Right hindlimb (tissue), 1 donor: ENCODE measurements around the gene BBS1.

Experiments
- DNase-seq: peaks from one replicate; pipeline ENCODE4 v3.0.0-alpha.2; 2018

BBS1 gene

DNA sequence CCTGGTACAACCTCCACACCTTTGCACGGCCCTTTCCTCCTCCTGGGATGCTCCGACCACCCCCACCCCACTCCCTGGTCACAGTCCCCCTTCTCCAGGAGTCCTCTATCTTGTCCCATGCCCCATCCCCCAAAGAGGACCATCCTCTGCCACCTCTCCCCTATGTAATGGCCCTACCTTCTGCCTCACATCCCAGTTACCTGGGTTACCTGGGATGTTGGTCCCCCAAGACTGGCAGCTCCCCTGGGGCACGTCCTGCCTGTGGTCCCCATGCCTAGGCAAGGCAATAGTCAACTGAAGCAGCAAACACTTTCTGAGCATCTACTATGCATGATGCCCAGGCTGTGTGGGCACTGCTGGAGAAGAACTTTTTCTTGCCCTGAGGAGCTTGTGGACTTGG is 45.0 kb downstream of the BBS1 start:
- no peak for DNase-seq

DNA sequence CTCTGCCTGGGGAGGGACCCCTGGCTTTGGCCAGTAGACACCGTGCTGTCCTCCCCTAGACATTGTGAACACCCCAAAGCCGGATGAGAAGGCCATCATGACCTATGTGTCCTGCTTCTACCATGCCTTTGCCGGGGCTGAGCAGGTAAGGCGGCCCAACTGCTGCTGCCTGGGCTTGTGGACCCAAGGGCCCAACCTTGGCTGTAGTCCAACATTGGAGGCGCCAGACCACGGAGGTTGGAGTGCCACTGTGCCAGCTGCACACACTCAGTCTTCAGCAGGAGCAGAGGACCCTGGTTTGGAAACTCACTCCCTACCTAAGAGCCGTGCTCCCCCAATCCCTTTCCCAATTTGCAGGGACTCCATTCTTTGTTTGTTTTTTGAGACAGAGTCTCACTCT is 45.7 kb downstream of the BBS1 start:
- no peak for DNase-seq

DNA sequence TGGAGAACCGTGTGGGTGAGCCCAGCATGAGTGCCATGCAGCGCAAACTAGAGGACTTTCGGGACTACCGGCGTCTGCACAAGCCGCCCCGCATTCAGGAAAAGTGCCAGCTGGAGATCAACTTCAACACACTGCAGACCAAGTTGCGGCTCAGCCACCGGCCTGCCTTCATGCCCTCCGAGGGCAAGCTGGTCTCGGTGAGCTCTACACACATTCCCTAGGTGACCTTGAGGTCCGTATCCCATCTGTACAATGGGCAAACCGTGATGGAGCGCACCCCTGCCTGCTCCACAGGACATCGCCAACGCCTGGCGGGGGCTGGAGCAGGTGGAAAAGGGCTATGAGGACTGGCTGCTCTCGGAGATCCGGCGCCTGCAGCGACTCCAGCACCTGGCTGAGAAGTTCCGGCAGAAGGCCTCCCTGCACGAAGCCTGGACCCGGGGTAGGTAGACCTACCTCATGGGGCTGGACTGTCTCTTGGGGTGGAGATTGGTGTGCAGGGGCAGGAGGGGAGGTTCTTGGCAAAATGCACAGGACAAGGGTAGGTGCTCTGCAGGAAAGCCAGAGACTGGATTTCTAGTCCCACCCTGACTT is 47.4 kb downstream of the BBS1 start:
- no peak for DNase-seq

DNA sequence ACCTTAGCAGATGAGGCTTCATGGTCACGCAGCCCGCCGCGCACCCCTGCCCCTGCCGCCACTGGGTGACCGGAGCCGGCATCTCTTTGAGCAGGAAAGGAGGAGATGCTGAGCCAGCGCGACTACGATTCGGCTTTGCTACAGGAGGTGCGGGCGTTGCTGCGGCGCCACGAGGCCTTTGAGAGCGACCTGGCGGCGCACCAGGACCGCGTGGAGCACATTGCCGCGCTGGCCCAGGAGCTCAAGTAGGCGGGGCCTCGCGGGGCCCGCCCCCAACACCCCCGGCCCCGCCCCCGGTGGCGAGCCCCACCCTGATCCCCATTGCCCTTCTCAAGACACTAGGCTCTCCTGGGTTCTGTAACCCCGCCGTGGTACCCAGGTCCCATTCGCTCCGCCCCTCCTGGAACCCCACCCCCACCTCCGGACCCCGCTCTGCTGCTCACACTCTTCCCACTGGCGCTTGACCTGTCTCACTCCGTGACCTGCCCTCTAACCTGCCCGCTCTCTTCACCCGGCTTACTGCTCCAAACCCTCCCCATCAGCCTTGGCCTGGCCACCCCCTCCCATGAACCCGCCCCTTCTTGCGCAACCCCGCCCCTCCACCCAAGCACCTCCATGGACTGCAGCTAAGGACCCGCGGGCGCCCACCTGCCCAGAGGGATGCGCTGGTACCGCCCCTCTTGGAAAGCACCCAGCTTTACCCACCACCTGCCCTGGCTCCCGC is 48.9 kb downstream of the BBS1 start:
- no peak for DNase-seq

DNA sequence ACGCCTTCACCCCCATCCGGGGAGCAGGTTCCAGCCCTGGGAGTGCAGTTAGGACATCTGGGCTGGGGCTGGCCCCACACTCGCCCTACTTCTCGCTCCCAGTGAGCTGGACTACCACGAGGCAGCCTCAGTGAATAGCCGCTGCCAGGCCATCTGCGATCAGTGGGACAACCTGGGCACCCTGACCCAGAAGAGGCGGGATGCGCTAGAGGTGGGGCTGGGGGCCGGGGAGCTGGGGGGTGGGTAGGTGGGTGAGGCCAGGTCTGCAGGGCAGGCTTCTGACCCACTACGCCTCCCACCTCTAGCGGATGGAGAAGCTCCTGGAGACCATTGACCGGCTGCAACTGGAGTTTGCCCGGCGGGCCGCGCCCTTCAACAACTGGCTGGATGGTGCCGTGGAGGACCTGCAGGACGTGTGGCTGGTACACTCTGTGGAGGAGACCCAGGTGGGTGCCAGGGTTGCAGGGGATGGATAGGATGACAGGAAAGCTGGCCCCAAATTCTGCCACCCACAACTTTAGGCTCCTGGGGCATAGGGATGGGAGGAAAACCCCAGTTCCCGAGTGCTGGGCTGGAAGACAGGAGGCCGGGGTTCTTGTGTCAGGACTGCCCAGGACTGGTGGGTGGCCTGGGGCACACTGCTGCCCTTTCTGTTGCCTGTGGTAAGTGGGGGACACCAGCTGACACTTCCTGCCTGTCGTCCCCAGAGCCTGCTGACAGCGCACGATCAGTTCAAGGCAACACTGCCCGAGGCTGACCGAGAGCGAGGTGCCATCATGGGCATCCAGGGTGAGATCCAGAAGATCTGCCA is 49.6 kb downstream of the BBS1 start:
- DNase-seq = no peak

DNA sequence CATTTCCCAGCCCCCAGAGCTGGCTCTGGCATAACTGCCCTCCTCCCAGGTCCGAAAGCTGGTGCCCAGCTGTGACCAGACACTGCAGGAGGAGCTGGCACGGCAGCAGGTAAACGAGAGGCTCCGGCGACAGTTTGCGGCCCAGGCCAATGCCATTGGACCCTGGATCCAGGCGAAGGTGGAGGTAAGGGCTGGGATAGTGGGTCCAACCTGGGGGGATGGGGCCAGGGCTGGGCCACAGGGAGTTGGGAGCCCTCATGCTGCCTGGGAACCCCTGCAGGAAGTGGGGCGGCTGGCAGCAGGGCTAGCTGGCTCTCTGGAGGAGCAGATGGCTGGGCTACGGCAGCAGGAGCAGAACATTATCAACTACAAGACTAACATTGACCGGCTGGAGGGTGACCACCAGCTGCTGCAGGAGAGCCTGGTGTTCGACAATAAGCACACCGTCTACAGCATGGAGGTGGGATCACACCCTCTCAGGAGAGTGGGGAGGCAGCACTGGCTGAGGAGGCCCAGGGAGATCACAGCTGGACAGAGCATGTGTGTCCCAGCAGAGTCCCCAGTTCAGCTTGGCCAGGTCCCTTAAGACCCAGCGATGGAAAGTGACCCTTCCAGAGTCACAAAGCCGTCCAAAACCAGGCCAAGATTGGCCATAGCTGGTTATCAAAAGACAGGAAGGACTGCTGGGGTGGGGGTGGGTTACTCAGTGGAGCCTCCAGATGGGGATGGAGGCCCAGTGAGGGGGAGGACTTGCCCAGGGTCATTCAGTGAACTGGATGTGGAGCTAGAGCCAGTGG is 50.9 kb downstream of the BBS1 start:
- no peak for DNase-seq

DNA sequence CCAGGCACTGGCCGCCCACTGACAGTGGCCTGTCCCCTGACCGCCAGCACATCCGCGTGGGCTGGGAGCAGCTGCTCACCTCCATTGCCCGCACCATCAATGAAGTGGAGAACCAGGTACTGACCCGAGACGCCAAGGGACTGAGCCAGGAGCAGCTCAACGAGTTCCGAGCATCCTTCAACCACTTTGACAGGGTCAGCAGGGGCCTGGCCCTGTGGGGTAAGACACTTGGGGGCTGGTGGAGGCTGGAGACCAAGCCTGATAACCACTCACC is 51.5 kb downstream of the BBS1 start:
- DNase-seq = no peak

DNA sequence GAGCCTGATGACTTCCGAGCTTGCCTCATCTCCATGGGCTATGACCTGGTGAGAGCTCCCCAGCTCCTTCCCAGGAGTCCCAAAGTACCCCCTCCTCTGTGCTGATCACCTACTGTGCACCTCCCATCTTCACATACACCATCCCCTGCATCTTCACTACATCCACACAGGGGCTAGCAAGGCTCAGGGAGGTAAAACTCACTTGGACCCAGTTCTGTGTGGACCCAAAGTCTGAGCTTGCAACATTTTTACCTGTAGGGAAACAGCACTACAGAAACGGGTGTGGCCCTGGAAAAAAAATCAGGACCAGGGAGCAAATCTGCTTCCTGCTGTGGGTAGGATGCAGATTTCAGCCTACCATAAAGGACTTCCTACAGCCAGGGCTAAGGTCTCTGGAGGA is 51.8 kb downstream of the BBS1 start:
- no peak for DNase-seq

DNA sequence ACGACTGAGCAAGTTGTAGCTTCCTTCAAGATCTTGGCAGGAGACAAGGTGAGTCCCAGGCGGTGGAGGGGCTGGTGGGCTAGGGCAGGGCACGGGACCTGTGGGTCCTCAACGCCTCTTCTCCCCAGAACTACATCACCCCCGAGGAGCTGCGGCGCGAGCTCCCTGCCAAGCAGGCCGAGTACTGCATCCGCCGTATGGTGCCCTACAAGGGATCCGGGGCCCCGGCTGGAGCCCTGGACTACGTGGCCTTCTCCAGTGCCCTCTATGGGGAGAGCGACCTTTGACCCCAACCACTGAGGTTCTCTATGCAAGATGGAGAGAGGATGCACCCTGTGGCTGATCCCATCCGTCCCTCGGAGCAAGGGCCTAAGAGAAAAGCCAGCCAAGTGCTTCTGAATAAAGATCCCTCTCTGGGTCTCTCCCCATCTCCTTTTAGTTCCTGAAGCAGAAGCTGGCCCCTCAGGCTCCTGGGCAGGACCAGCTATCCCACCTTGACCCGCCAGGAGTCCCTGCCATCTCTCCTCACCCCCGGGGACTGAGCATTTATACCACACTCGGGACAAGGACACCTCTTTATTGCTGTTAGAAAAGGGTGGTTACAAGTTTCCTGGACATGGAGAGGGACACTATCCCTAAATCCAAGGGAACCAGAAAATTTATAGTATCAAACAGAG is 52.6 kb downstream of the BBS1 start:
- no peak for DNase-seq

DNA sequence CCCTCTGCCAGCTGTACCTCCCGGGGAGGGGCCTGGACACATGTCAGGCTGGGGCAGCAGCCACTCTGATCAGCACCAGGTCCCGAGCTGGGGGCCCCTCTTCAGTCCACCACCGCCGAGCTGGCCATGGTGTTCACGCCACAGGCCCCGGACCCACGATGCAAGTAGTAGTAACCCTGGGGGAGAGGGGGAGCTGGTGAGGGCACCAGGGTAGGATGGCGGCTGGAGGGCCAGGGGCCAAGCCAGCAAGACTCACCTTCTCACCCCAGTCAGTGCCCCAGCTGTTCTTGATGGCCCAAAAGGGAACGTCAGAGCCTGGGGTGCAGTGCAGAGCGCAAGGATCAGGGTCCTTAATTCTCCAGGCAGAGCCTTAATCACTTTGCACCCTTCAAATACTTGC is 53.4 kb downstream of the BBS1 start:
- no peak for DNase-seq

DNA sequence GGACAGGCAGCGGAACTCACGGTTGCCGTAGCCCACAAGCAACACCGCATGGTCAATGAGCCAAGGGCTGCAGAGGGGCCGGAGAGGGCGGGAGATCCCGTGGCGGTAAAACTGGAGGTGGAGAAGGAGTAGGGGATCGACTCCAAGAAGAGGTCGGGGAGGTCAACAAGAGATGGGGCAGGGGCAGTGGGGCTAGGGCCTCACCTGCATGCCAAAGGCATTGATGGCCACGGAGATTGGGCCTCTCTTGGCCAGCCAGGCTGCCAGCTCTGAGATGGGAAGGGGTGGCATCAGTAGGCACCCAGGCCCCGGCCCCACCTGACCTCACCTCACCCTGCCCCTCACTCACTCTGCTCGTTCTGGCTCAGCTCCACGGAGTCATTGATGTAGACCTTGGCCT is 54.1 kb downstream of the BBS1 start:
- DNase-seq = no peak

DNA sequence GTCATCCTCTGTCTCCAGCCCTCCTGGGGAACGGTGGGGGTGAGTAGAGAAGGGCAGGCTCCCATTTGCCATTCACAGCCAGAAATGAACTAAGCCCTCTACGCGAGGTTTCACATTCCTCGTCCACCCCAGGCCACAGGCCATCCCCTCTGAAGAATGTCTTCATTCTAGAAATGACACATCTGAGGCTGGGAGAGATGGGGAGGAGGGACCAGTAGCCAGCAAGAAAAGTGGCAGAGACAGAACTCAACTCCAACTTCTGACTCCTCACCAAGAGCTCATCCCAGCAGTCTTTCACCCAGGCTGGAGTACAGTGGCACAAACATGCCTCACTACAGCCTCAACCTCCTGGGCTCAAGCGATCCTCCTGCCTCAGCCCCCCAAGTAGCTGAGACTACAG is 54.5 kb downstream of the BBS1 start:
- no peak for DNase-seq

DNA sequence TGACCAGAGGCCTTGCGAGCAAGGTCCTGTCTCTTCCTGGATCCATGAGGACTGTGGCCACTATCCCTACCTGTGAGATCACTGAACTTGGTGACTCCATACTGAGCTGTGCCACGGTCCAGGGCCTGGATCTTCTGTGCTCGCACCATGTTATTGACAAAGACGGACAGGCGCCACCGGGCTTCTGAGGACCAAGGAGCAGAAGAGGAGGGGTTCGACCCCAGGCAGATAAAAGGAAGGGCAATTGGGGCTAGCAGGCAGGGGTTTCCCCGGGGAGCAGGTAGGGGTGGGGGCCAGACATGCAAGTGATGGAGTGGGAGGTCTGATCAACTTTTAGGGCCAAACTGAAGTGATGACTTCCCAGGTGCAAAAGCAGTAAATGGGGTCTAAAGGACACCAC is 55.8 kb downstream of the BBS1 start:
- DNase-seq = no peak

DNA sequence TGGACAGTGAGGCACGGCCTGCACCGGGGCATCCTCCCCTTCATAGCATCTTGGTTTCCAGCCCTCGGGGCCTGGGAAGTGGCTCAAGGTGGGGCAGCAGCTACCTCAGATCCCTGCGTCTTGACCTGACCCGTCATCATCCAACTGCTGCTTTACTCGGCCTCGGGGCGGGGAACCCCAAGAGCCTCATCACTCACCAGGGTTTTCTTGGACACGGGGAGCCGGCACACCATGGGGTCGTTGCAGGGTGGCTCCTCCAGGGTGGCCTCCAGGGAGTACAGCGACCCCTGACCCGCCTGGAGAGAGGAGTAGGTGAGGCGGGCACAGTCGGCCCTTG is 57.3 kb downstream of the BBS1 start:
- DNase-seq = no peak

DNA sequence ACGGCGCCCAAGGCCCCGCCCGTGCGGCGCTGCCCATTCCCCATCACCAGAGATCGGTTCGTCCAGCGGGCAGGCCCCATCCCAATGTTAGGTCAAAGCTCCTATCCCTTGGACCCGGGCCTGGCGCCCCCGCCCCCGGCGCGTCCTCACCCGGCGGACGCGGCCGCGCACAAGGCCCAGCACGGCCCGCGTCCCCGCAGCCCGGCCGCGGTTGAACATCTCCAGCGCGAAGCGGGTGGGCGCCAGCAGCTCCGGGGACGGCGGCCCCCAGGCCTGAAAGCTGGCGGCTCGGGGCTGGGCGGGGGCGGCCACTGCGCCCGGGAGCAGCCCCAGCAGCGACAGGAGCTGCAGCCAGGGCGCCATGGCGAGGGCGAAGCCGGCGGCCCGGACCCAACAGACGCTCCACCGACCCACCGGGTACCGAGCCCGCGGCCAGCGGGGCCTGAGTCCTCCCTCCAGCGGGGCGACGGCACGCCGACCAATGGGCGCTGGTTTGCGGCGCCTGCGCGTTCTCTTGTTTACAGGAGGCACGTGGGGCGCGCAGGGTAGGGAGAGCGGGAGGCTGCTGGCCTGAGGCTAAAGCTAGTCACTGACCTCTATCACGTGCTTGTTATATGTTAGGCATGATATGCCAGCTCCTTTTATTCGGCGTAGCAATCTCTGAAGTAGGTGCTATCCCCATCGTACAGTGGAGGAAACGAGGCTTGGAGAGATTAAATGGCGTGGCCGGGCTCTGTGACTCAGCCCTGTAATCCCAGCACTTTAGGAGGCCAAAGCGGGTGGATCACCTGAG is 57.9 kb downstream of the BBS1 start, which contains the start of gene CTSF:
Gene CTSF, minus strand, starts transcription at position 483 of the 793 bp plus-strand sequence. Its CDS starts 120 bp downstream, at position 363.
- DNase-seq = peak; percentile 84

DNA sequence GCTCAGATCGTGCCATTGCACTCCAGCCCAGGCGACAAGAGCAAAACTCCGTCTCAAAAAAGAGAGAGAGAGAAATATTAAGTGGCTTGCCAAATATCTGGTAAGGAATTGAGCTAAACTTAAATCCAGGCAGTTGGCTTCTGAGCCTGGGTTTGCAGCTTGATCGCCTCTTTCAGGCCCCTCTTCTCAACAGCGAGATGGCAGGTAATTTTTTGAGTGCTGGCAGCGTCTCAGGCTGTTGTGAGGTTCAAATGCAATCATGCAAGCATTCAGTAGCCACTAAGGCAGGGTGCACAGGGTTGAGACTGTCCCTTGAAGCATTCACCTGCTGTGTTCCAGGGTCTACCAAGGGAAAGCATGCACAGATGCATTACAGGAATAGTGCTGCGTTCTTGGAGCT is 58.6 kb downstream of the BBS1 start:
- DNase-seq = no peak

DNA sequence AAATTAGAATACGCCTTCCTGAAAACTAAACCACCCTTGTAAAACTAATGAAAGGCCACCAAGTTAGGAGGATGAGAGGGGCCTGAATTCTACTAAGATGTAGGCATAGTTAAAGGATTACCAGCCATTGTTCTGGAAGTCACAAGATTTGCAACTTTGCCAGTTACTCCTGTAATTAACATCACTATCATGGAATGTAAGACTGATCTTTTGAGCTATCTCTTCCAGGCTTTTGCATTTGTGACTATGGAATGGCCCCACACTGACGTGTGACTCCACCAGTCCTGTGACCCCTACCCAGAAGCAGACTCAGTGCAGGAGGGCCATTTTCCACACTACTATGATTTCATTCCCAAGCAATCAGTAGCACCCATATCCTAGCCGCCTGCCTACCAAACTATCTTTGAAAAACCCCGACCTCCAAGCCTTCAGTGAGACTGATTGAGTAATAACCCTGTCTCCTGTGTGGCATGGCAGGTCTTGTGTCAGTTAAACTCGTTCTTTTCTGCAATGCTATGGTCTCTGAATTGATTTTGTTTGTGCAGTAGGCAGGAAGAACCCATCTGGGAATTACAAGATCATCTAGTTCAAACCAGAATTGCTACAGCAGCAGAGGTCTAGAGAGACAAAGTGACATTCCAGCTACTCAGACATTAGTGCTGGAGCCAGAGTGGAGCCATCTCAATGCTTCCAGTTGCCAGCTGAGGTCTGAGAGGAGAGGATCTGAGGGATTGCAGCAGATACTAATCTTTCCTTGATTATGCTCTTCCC is 59.8 kb downstream of the BBS1 start:
- DNase-seq = no peak

DNA sequence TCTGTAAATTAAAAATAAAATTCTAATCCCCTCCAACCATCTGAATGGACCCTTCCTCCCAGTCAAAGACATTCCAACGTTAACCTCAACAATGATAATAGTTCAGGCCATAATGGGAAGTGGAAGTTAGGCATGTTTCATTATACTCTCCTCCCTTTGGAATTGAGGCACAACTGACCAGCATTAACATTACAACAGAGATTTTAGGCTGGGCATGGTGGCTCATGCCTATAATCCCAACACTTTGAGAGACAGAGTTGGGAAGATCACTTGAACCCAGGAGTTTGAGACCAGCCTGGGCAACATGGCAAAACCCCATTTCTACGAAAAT is 60.4 kb downstream of the BBS1 start:
- DNase-seq = no peak

DNA sequence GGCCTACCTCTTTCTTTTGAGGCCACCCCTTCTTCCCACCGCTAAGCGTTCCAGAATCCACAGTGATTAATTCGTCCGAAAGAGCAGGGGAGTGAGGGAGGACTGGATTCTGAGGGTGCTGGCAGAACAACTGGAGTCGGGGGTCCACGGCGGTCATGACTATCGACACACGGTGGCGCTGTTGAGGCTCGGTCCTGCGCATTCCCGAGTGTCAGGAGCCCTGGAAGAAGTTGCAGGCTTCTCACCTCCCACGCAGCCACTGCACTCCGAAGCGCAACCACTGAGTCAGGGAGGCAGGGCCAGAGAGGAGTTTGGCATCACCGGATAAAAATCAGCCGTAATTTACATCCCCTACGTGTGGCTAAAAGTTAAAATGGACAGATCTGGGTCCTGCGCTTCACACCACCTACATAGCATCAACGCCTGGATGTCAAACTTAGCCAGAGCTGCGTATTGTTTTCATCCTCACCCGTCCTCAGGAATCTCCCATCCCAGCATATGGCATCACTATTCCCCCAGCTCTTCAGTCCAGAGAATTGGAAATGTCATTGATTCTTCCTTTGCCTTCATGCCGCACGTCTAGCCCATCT is 68.7 kb downstream of the BBS1 start:
- DNase-seq = peak; percentile 81

DNA sequence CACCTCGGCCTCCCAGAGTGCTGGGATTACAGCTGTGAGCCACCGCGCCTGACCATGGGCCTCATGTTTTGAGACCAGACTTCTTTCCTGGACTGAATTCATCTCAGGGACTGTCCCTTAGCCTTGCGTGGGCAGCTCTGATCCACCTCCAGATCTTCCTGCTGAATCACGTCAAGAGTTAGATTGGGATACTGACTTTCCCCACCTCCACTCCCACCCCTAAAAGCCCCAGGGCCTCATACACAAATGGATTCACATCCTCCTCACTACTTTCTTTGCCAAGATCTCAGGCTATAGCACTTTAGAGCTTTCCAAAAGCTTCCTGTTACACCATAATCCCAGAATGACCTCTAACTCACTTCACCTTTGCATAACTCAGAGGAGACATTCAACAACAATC is 70.4 kb downstream of the BBS1 start:
- no peak for DNase-seq

DNA sequence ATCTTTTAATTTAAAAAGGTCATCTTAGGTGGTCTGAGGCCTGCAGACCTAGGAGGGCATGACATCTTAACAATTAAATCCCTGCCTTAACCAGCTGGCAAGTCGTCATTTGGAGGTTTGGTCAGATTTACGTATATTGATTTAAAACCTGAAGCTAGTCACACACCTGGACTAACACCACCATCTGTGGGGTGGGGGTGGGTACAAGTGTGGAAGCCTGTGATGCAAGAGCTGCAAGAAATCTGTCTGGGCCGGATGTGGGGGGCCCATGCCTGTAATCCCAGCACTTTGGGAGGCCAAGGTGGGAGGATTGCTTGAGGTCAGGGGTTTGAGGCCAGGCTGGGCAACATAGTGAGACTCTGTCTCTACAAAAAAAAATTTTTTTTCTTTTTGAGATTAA is 70.8 kb downstream of the BBS1 start:
- DNase-seq = no peak
